WERI-Rb-1 (cell line): ENCODE measurements around the gene FUCA2.

Experiments used
- DNase-seq: peaks from one replicate; pipeline ENCODE4 v3.0.0-alpha.2; 2020
- H3K27ac ChIP-seq: fragments of 250-450 bp; sonication (Bioruptor Pico); 2 replicates; pipeline ENCODE4 v1.5.1; 2020; ENCODE audit warnings: mild to moderate bottlenecking, moderate library complexity
- H3K27me3 ChIP-seq: fragments of 250-450 bp; sonication (Bioruptor Pico); 2 replicates; pipeline ENCODE4 v1.5.1; 2021; ENCODE audit warnings: mild to moderate bottlenecking, low read depth, moderate library complexity; ENCODE audit not compliant: insufficient read depth, severe bottlenecking
- H3K36me3 ChIP-seq: fragments of 250-450 bp; sonication (Bioruptor Pico); 2 replicates; pipeline ENCODE4 v1.5.1; 2020; ENCODE audit warnings: mild to moderate bottlenecking, moderate library complexity
- H3K4me3 ChIP-seq: 2 replicates; pipeline ENCODE4 v1.5.1; 2011; ENCODE audit warnings: low read depth, mild to moderate bottlenecking, control low read depth, low read length
- H3K9me3 ChIP-seq: fragments of 250-450 bp; sonication (Bioruptor Pico); 2 replicates; pipeline ENCODE4 v1.5.1; 2021; ENCODE audit warnings: mild to moderate bottlenecking, moderate library complexity; ENCODE audit not compliant: severe bottlenecking
- CTCF ChIP-seq: IDR thresholded peaks from 2 replicates; pipeline ENCODE4 v1.5.1; 2011; ENCODE audit warnings: low read depth, mild to moderate bottlenecking, control low read depth, inconsistent platforms, low read length

The FUCA2 gene

GRCh38 chr6:143505111-143505510, 6.4 kb downstream of the FUCA2 start:
- Histone ChIP-seq H3K9me3 (no peaks in the 10 kb centered on the region), H3K27ac (no peak overlapping the region), H3K4me3 (no peak overlapping the region), H3K27me3 (no peaks in the 10 kb centered on the region), H3K36me3 (no peaks in the 10 kb centered on the region)
- no peak for DNase-seq
- no peak for TF ChIP-seq CTCF

- no peaks in the 10 kb centered on the region for H3K9me3 ChIP-seq
- H3K36me3 ChIP-seq: no peaks in the 10 kb centered on the region
- H3K27ac ChIP-seq: no peak overlapping the region
- H3K27me3 ChIP-seq: no peaks in the 10 kb centered on the region
- no peak overlapping the region for H3K4me3 ChIP-seq
- no peak for DNase-seq
- no peak for TF ChIP-seq CTCF
These were observed 7.2 kb downstream of the FUCA2 start for GRCh38 chr6:143504369-143504768.

- no peak for TF ChIP-seq CTCF
- H3K36me3 ChIP-seq: no peaks in the 10 kb centered on the region
- DNase-seq: no peak
- H3K27ac ChIP-seq: no peak overlapping the region
- no peaks in the 10 kb centered on the region for H3K9me3 ChIP-seq
- no peak overlapping the region for H3K4me3 ChIP-seq
- no peaks in the 10 kb centered on the region for H3K27me3 ChIP-seq
These were observed 9.7 kb downstream of the FUCA2 start for GRCh38 chr6:143501851-143502250.

- no peaks in the 10 kb centered on the region for H3K36me3 ChIP-seq
- no peak overlapping the region for H3K4me3 ChIP-seq
- no peak for DNase-seq
- TF ChIP-seq CTCF: no peak
- no peaks in the 10 kb centered on the region for H3K27me3 ChIP-seq
- H3K27ac ChIP-seq: no peak overlapping the region
- H3K9me3 ChIP-seq: no peaks in the 10 kb centered on the region
These were observed 13.1 kb downstream of the FUCA2 start for GRCh38 chr6:143498428-143498827.

GRCh38 chr6:143496974-143497373, 14.5 kb downstream of the FUCA2 start:
- Histone ChIP-seq H3K4me3 (no peak overlapping the region), H3K27ac (no peak overlapping the region), H3K9me3 (no peaks in the 10 kb centered on the region), H3K27me3 (no peaks in the 10 kb centered on the region), H3K36me3 (no peaks in the 10 kb centered on the region)
- no peak for DNase-seq
- TF ChIP-seq CTCF: no peak

GRCh38 chr6:143490775-143491174, 20.7 kb downstream of the FUCA2 start:
- H3K27ac ChIP-seq: no peak overlapping the region
- H3K9me3 ChIP-seq: no peaks in the 10 kb centered on the region
- H3K36me3 ChIP-seq: no peaks in the 10 kb centered on the region
- no peak overlapping the region for H3K4me3 ChIP-seq
- no peak for TF ChIP-seq CTCF
- no peak for DNase-seq
- H3K27me3 ChIP-seq: no peaks in the 10 kb centered on the region
